SK-N-SH (cell line): Measurements from ENCODE around the gene TMUB1. TPM values are rescaled to one million over a fixed set of nuclear protein-coding genes. Genes with fewer than 3 reads are reported as not detected.

Experiments used
- CTCF ChIA-PET: fragments of 300-600, 350-600 bp; formaldehyde crosslinking; extraction: SDS; loops from one replicate; lab custom pipeline; 2021; lab: Yijun Ruan, JAX
- POLR2A ChIA-PET: fragments of 350-600 bp; sonication (Branson Sonifier 250); formaldehyde crosslinking; extraction: SDS; loops from one replicate; lab custom pipeline; 2020; ENCODE audit warnings: antibody characterized with exemption, inconsistent platforms; lab: Yijun Ruan, JAX
- DNase-seq: peaks from one replicate; pipeline ENCODE4 v3.0.0; 2012
- H2AFZ ChIP-seq: fragments of 200-600 bp; sonication (generic); 2 replicates; pipeline ENCODE4 v1.8.1; 2016; ENCODE audit warnings: antibody characterized with exemption, mild to moderate bottlenecking, low read depth
- H3F3A ChIP-seq: fragments of 200-600 bp; sonication (generic); replicated peaks from 2 replicates; pipeline ENCODE3; 2016; ENCODE audit warnings: antibody characterized with exemption, mild to moderate bottlenecking; ENCODE audit not compliant: insufficient read depth
- H3K27ac ChIP-seq, 2 experiments: fragments of 200-500 bp in 1 of 2; fragments of 200-600 bp in 1 of 2; sonication (Bioruptor generic) in 1 of 2; sonication (generic), shearing (Covaris generic) in 1 of 2; 2 replicates each; pipeline versions ENCODE4 v1.5.1 to v1.6.1; 2014 to 2016; ENCODE audit warnings: low read depth in 2 of 2, inconsistent platforms in 1 of 2, low read length in 1 of 2, mild to moderate bottlenecking in 1 of 2, mixed read lengths in 1 of 2
- H3K27me3 ChIP-seq: fragments of 200-600 bp; sonication (generic), shearing (Covaris generic); 2 replicates; pipeline ENCODE4 v1.6.1; 2016; ENCODE audit warnings: mixed run types; ENCODE audit not compliant: insufficient read depth
- H3K36me3 ChIP-seq, 2 experiments: fragments of 200-500 bp in 1 of 2; fragments of 200-600 bp in 1 of 2; sonication (Bioruptor generic) in 1 of 2; sonication (generic) in 1 of 2; replicated peaks in 1 of 2; 2 replicates each; pipeline versions ENCODE3 to v1.5.1; 2014 to 2016; ENCODE audit warnings: low read length in 1 of 2, mild to moderate bottlenecking in 1 of 2; ENCODE audit not compliant: insufficient read depth in 2 of 2, control insufficient read depth in 1 of 2
- H3K4me1 ChIP-seq, 2 experiments: fragments of 200-500 bp in 1 of 2; fragments of 200-600 bp in 1 of 2; sonication (Bioruptor generic) in 1 of 2; sonication (generic), shearing (Covaris generic) in 1 of 2; 2 replicates each; pipeline versions ENCODE4 v1.5.1 to v1.6.1; 2014 to 2016; ENCODE audit warnings: low read depth in 1 of 2, low read length in 1 of 2, mixed run types in 1 of 2; ENCODE audit not compliant: insufficient read depth in 2 of 2, control insufficient read depth in 1 of 2
- H3K4me2 ChIP-seq: fragments of 200-600 bp; sonication (generic), shearing (Covaris generic); 2 replicates; pipeline ENCODE4 v1.6.1; 2017; ENCODE audit warnings: mixed run types
- H3K4me3 ChIP-seq, 2 experiments: fragments of 200-500 bp in 1 of 2; fragments of 200-600 bp in 1 of 2; sonication (Bioruptor generic) in 1 of 2; sonication (generic), shearing (Covaris generic) in 1 of 2; 2 replicates each; pipeline versions ENCODE4 v1.5.1 to v1.8.1; 2014 to 2016; ENCODE audit warnings: low read depth in 2 of 2, inconsistent platforms in 1 of 2, low read length in 1 of 2, mild to moderate bottlenecking in 1 of 2, mixed read lengths in 1 of 2, moderate library complexity in 1 of 2
- H3K79me2 ChIP-seq: fragments of 200-600 bp; sonication (generic); 2 replicates; pipeline ENCODE4 v1.8.1; 2017; ENCODE audit warnings: mild to moderate bottlenecking; ENCODE audit not compliant: insufficient read depth
- H3K9ac ChIP-seq: fragments of 200-600 bp; sonication (generic); 2 replicates; pipeline ENCODE4 v1.6.1; 2017; ENCODE audit warnings: mixed run types
- H3K9me2 ChIP-seq: fragments of 200-600 bp; sonication (generic); 2 replicates; pipeline ENCODE4 v1.6.1; 2017; ENCODE audit warnings: mixed run types
- H3K9me3 ChIP-seq: fragments of 200-600 bp; sonication (generic); 2 replicates; pipeline ENCODE4 v1.6.1; 2017; ENCODE audit warnings: mixed run types, mild to moderate bottlenecking, moderate library complexity
- H4K20me1 ChIP-seq: fragments of 200-600 bp; sonication (generic); 2 replicates; pipeline ENCODE4 v1.6.1; 2017; ENCODE audit warnings: mild to moderate bottlenecking, mixed run types; ENCODE audit not compliant: insufficient read depth
- CHD2 ChIP-seq: fragments of 150-350 bp; IDR thresholded peaks from 2 replicates; pipeline ENCODE4 v1.6.1; 2018; ENCODE audit warnings: low read length; ENCODE audit not compliant: partially characterized antibody
- CTCF ChIP-seq: fragments of 200-600 bp; sonication (generic); IDR thresholded peaks from 2 replicates; pipeline ENCODE4 v1.6.1; 2017; ENCODE audit warnings: antibody characterized with exemption, mild to moderate bottlenecking, moderate library complexity
- EZH2phosphoT487 ChIP-seq: fragments of 200-600 bp; sonication (generic); IDR thresholded peaks from 2 replicates; pipeline ENCODE4 v1.6.1; 2017; ENCODE audit warnings: low read depth, mixed run types, mild to moderate bottlenecking, antibody characterized with exemption, moderate library complexity, borderline replicate concordance
- FOSL2 ChIP-seq: IDR thresholded peaks from 2 replicates; pipeline ENCODE4 v1.4.0; 2012; ENCODE audit warnings: low read depth, mild to moderate bottlenecking, moderate library complexity, borderline replicate concordance
- FOXM1 ChIP-seq: IDR thresholded peaks from 2 replicates; pipeline ENCODE4 v1.4.0; 2012; ENCODE audit warnings: low read depth, mild to moderate bottlenecking
- IRF3 ChIP-seq: fragments of 150-350 bp; IDR thresholded peaks from 2 replicates; pipeline ENCODE4 v1.6.1; 2016; ENCODE audit warnings: mild to moderate bottlenecking, low read depth, low read length
- MEF2A ChIP-seq: IDR thresholded peaks from 2 replicates; pipeline ENCODE4 v1.4.0; 2012; ENCODE audit warnings: low read depth, borderline replicate concordance
- MXI1 ChIP-seq: IDR thresholded peaks from 2 replicates; pipeline ENCODE4 v1.6.1; 2012; ENCODE audit warnings: mild to moderate bottlenecking, low read depth, low read length, improper control_type of control experiment
- NRF1 ChIP-seq: IDR thresholded peaks from 2 replicates; pipeline ENCODE4 v1.6.1; 2012; ENCODE audit warnings: low read depth, mild to moderate bottlenecking, low read length
- PBX3 ChIP-seq: IDR thresholded peaks from 2 replicates; pipeline ENCODE4; 2012
- RAD21 ChIP-seq: IDR thresholded peaks from 2 replicates; pipeline ENCODE4 v1.6.1; 2012; ENCODE audit warnings: mild to moderate bottlenecking, low read length
- RCOR1 ChIP-seq: fragments of 150-350 bp; IDR thresholded peaks from 2 replicates; pipeline ENCODE4 v1.6.1; 2017; ENCODE audit warnings: antibody characterized with exemption, low read length
- REST ChIP-seq: IDR thresholded peaks from 2 replicates; pipeline ENCODE4 v1.6.1; 2012; ENCODE audit warnings: mild to moderate bottlenecking, low read depth, low read length, moderate library complexity
- RXRA ChIP-seq: IDR thresholded peaks from 2 replicates; pipeline ENCODE4 v1.4.0; 2012; ENCODE audit warnings: low read depth, mild to moderate bottlenecking, borderline replicate concordance
- SIN3A ChIP-seq: IDR thresholded peaks from 2 replicates; pipeline ENCODE4 v1.6.1; 2012; ENCODE audit warnings: low read depth, mild to moderate bottlenecking, low read length, moderate library complexity, borderline replicate concordance
- SMC3 ChIP-seq: IDR thresholded peaks from 2 replicates; pipeline ENCODE4 v1.6.1; 2012; ENCODE audit warnings: low read depth, low read length, improper control_type of control experiment
- TAF1 ChIP-seq: IDR thresholded peaks from 2 replicates; pipeline ENCODE4 v1.6.1; 2012; ENCODE audit warnings: low read depth, mild to moderate bottlenecking, low read length, moderate library complexity, borderline replicate concordance
- TCF12 ChIP-seq: IDR thresholded peaks from 2 replicates; pipeline ENCODE4 v1.4.0; 2012
- USF1 ChIP-seq: IDR thresholded peaks from 2 replicates; pipeline ENCODE4 v1.4.0; 2012; ENCODE audit warnings: low read depth, borderline replicate concordance
- YY1 ChIP-seq: IDR thresholded peaks from 2 replicates; pipeline ENCODE4 v1.4.0; 2012; ENCODE audit warnings: low read depth, mild to moderate bottlenecking
- WGBS: methylation state at CpG from one replicate; pipeline ENCODE4 v1.1.6; 2017; ENCODE audit warnings: low lambda C conversion rate; 5-methylcytosine and 5-hydroxymethylcytosine counted together
- polyA plus RNA-seq, 3 experiments: library from polyadenylated mRNA; depleted of rRNA; stranded (reverse); fragments of >200 nt; gene quantifications; 2 replicates each; pipeline ENCODE4 v1.2.3, GENCODE V29; 2012

Gene TMUB1
- polyA plus RNA-seq, 1 of the 3 experiments (the other 2 are of a cell fraction): 60.6 TPM

GRCh38 chr7:151113344-151114150, 30.3 kb upstream of the TMUB1 start (continued):
- peak; percentile 24; the same call in 1 of the 2 replicates for TF ChIP-seq SMC3
- TF ChIP-seq CHD2: peak; percentile 89
- TF ChIP-seq RAD21: peak; percentile 18; the same call in 1 of the 2 replicates
- TF ChIP-seq TAF1: peak; percentile 70; the same call in 1 of the 2 replicates
- TF ChIP-seq EZH2phosphoT487: no peak
- TF ChIP-seq SIN3A: peak; percentile 57; the same call in 1 of the 2 replicates
- peak; percentile 77 for TF ChIP-seq MXI1
- peak; percentile 30; the same call in 1 of the 2 replicates for TF ChIP-seq YY1
- TF ChIP-seq RXRA: no peak; the same call in 1 of the 2 replicates
- TF ChIP-seq FOXM1: no peak
- no peak for TF ChIP-seq MEF2A
- TF ChIP-seq FOSL2: peak; percentile 89; the same call in 1 of the 2 replicates
- TF ChIP-seq REST: peak; percentile 72; the same call in 1 of the 2 replicates

GRCh38 chr7:151110941-151111645, 27.8 kb upstream of the TMUB1 start:
- Histone ChIP-seq H3K9me3 (no peaks in the 10 kb centered on the region), H2AFZ (no peak overlapping the region), H3K79me2 (peaks cover 77% of the 10 kb centered on the region), H3K4me1 (peaks cover 24 to 36% of the 10 kb centered on the region in 2 experiments), H3K4me2 (no peak overlapping the region), H4K20me1 (peaks cover 88% of the 10 kb centered on the region), H3K36me3 (no peaks in the 10 kb centered on the region), H3K27ac (no peak overlapping the region), H3K27me3 (no peaks in the 10 kb centered on the region), H3F3A (peaks cover 43% of the 10 kb centered on the region), H3K9ac (no peak overlapping the region), H3K4me3 (no peak overlapping the region; a peak in 1 of 4 replicates), H3K9me2 (no peaks in the 10 kb centered on the region)
- CTCF ChIA-PET: interaction anchor here (0.6 to 18.7 kb wide), 61 partner anchors 9 to 664 kb away, joined by 3 to 474 read pairs (median 4); partner anchors contain the start of genes ABCB8, AGAP3, ATG9B and CDK5
- DNase-seq: peak; percentile 96
- 51% methylated on average over 17 of the region's 20 CpGs for WGBS
- POLR2A ChIA-PET: interaction anchor here (0.5 kb wide), 1 partner anchor 90 kb away, joined by 3 read pairs; no protein-coding TSS in a partner anchor
- TF ChIP-seq PBX3: no peak
- peak; percentile 57; the same call in 1 of the 2 replicates for TF ChIP-seq RCOR1
- TF ChIP-seq NRF1: no peak
- TF ChIP-seq IRF3: peak; percentile 31; the same call in 1 of the 2 replicates
- TF ChIP-seq MXI1: peak; percentile 51; the same call in 1 of the 2 replicates
- no peak for TF ChIP-seq USF1
- peak; percentile 90 for TF ChIP-seq SMC3
- peak; percentile 94 for TF ChIP-seq CTCF
- TF ChIP-seq RXRA: no peak
- no peak for TF ChIP-seq TCF12
